Astrocyte (in vitro differentiated cells and primary cell): ENCODE data around the gene FLRT2.

Experiments
- EZH2 ChIP-seq: IDR thresholded peaks from 2 replicates; pipeline ENCODE4 v1.6.1; 2012; ENCODE audit warnings: mild to moderate bottlenecking, low read length, inconsistent platforms; ENCODE audit not compliant: insufficient read depth
- TF ChIP-seq, protein P1 (sequence below): IDR thresholded peaks from 2 replicates; pipeline ENCODE4 v1.5.1; 2011; ENCODE audit warnings: low read depth, mild to moderate bottlenecking, inconsistent platforms, low read length, moderate library complexity; ENCODE audit not compliant: insufficient read depth

DNA sequence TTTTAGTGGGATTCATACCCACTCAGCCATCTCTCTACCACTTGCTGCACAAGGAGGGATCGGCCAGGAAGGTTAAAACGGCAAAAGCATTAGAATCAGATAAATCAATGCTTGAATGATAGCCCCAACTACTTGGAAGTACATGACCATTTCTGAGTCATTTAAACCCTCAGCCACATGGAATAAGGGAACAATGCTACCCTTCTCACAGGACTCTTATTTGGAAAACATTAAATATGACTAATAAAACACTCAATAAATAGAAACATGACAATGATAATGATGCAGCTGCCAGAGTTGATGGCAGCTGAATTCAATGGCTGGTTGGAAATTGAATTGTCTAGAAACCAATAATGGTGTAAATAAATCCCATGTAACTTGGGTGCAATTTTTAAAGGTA lies 165.4 kb downstream of the FLRT2 start:
- TF ChIP-seq, protein P1, sequence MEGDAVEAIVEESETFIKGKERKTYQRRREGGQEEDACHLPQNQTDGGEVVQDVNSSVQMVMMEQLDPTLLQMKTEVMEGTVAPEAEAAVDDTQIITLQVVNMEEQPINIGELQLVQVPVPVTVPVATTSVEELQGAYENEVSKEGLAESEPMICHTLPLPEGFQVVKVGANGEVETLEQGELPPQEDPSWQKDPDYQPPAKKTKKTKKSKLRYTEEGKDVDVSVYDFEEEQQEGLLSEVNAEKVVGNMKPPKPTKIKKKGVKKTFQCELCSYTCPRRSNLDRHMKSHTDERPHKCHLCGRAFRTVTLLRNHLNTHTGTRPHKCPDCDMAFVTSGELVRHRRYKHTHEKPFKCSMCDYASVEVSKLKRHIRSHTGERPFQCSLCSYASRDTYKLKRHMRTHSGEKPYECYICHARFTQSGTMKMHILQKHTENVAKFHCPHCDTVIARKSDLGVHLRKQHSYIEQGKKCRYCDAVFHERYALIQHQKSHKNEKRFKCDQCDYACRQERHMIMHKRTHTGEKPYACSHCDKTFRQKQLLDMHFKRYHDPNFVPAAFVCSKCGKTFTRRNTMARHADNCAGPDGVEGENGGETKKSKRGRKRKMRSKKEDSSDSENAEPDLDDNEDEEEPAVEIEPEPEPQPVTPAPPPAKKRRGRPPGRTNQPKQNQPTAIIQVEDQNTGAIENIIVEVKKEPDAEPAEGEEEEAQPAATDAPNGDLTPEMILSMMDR, result no peak
- no peak for TF ChIP-seq EZH2
